ENCODE data around the gene PIK3CD.

The PIK3CD gene

GRCh38 chr1:9766759-9767442, 115.4 kb downstream of the PIK3CD start:
- TF ChIP-seq, protein P1, sequence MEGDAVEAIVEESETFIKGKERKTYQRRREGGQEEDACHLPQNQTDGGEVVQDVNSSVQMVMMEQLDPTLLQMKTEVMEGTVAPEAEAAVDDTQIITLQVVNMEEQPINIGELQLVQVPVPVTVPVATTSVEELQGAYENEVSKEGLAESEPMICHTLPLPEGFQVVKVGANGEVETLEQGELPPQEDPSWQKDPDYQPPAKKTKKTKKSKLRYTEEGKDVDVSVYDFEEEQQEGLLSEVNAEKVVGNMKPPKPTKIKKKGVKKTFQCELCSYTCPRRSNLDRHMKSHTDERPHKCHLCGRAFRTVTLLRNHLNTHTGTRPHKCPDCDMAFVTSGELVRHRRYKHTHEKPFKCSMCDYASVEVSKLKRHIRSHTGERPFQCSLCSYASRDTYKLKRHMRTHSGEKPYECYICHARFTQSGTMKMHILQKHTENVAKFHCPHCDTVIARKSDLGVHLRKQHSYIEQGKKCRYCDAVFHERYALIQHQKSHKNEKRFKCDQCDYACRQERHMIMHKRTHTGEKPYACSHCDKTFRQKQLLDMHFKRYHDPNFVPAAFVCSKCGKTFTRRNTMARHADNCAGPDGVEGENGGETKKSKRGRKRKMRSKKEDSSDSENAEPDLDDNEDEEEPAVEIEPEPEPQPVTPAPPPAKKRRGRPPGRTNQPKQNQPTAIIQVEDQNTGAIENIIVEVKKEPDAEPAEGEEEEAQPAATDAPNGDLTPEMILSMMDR (IDR thresholded peaks at IDR 0.05; ENCODE audit: control insufficient read depth, extremely low read depth, insufficient read depth): no peak
- no peak for DNase-seq (ENCODE audit: low read depth)
- no peak overlapping the region for H3K4me3 ChIP-seq (ENCODE audit: low read depth, low read length)

DNA sequence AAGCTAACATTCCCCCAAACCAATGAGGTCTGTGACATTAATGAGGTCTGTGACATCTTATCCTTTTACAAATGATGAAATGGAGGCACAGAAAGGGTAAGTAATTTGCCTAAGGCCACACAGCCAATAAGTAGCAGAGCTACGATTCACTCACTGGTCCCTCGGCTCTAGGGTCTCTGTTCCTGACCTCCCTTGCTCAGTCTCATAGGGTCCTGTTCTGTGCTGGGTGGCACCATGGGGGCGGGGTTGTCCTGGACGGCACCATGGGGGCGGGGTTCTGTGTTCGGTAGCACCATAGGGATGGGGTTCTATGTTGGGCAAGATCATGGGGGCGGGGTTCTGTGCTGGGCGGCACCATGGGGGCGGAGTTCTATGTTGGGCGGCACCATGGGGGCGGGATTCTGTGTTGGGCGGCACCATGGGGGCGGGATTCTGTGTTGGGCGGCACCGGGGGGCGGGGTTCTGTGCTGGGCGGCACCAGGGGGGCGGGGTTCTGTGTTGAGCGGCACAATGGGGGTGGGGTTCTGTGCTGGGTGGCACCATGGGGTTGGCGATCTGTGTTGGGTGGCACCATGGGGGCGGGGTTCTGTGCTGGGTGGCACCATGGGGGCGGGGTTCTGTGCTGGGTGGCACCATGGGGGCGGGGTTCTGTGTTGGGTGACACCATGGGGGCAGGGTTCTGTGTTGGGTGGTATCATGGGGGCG, 116.6 kb downstream of the PIK3CD start:
- DNase-seq (ENCODE audit: low read depth): no peak
- H3K4me3 ChIP-seq (ENCODE audit: low read depth, low read length): no peak overlapping the region
- TF ChIP-seq, protein P1 (IDR thresholded peaks at IDR 0.05; ENCODE audit: control insufficient read depth, extremely low read depth, insufficient read depth): no peak

GRCh38 chr1:9768983-9769382, 117.5 kb downstream of the PIK3CD start:
- TF ChIP-seq, protein P1 (IDR thresholded peaks at IDR 0.05; ENCODE audit: control insufficient read depth, extremely low read depth, insufficient read depth): no peak
- DNase-seq (ENCODE audit: low read depth): no peak
- H3K4me3 ChIP-seq (ENCODE audit: low read depth, low read length): no peak overlapping the region

DNA sequence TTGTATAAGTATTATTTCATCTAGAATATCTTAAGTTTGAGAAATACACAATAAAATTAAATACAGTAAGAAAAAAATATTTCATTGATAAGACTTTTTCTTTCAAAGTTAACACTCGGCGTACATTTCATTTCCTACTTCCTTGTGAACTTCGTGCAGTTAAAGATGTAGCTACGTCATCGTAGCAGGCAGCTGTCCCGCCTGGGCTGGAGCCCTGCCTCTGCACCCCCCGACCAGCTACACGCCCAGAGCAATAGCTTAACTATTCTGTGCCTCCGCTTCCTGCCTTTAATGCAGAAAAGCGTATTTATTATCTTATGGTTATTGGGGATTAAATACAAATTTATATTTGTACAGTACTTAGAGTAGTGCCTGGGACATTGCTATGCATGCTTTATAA, 118.8 kb downstream of the PIK3CD start:
- H3K4me3 ChIP-seq (ENCODE audit: low read depth, low read length): no peak overlapping the region
- TF ChIP-seq, protein P1 (IDR thresholded peaks at IDR 0.05; ENCODE audit: control insufficient read depth, extremely low read depth, insufficient read depth): no peak
- no peak for DNase-seq (ENCODE audit: low read depth)

GRCh38 chr1:9774712-9775679, 123.5 kb downstream of the PIK3CD start:
- H3K4me3 ChIP-seq (ENCODE audit: low read depth, low read length): no peak overlapping the region
- TF ChIP-seq, protein P1 (IDR thresholded peaks at IDR 0.05; ENCODE audit: control insufficient read depth, extremely low read depth, insufficient read depth): no peak
- no peak for DNase-seq (ENCODE audit: low read depth)

DNA sequence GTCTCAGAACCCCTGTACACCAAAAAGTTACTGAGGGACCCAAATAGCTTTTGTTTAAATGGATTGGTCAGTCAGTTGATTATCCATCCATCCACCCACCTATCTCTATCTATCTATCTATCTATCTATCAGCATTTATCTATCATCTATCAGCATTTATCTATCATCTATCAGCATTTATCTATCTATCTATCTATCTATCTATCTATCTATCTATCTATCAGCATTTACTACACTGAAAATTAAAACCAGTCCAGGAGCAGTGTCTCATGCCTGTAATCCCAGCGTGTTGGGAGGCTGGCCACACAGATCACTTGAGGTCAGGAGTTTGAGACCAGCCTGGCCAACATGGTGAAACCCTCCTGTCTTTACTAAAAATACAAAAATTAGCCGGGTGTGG, 125.2 kb downstream of the PIK3CD start:
- TF ChIP-seq, protein P1 (IDR thresholded peaks at IDR 0.05; ENCODE audit: control insufficient read depth, extremely low read depth, insufficient read depth): no peak
- no peak overlapping the region for H3K4me3 ChIP-seq (ENCODE audit: low read depth, low read length)
- DNase-seq (ENCODE audit: low read depth): no peak

All from LNCaP clone FGC (cell line).